ENCODE results near the gene KANSL1.

The KANSL1 gene

GRCh38 chr17:46031440-46031839 is 161.8 kb downstream of the KANSL1 start:
- no peak for DNase-seq (ENCODE audit: low spot score)
- TF ChIP-seq, protein P1, sequence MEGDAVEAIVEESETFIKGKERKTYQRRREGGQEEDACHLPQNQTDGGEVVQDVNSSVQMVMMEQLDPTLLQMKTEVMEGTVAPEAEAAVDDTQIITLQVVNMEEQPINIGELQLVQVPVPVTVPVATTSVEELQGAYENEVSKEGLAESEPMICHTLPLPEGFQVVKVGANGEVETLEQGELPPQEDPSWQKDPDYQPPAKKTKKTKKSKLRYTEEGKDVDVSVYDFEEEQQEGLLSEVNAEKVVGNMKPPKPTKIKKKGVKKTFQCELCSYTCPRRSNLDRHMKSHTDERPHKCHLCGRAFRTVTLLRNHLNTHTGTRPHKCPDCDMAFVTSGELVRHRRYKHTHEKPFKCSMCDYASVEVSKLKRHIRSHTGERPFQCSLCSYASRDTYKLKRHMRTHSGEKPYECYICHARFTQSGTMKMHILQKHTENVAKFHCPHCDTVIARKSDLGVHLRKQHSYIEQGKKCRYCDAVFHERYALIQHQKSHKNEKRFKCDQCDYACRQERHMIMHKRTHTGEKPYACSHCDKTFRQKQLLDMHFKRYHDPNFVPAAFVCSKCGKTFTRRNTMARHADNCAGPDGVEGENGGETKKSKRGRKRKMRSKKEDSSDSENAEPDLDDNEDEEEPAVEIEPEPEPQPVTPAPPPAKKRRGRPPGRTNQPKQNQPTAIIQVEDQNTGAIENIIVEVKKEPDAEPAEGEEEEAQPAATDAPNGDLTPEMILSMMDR (IDR thresholded peaks at IDR 0.05; ENCODE audit: extremely low read depth, missing control alignments) = no peak

DNA sequence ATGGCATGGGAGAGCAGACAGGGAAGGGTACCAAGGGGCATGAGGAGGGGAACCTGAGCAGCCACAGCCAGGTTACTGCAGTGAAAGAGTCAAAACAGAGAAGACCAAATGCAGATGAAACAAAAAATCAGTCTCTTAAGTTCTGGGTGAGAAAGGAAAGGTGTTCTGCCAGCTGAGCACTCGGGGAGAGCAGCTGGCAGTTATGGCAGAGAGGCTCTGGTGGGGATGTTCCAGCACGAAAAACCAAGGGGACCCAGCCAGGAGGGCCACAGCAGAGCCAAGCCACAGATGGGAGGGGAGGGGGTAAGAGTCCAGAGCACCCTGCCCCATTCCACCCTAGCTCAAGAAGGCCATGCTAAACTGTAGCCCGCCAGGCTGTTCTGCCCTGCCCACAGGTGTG is 162.5 kb downstream of the KANSL1 start:
- no peak for DNase-seq (ENCODE audit: low spot score)
- TF ChIP-seq, protein P1 (IDR thresholded peaks at IDR 0.05; ENCODE audit: extremely low read depth, missing control alignments) = no peak

DNA sequence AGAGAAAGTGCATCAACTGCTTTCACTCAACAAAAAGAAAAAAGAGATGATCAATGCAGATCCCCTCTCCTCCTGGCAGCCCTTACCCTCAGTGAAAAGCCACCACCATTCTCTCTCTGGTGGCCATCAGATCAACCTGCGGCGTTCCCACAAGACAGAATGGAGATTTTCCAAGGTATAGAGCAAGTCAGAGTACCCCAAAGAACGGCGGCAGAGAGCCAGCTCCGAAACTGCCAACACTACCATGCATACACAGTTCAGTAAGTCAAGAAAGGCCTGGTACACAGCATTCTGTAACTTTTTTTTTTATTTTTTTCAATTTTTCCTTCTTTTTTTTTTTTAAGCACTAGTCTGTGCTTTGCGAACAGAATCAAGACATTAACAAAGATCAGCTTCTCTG is 163.6 kb downstream of the KANSL1 start:
- no peak for DNase-seq (ENCODE audit: low spot score)
- TF ChIP-seq, protein P1 (IDR thresholded peaks at IDR 0.05; ENCODE audit: extremely low read depth, missing control alignments) = no peak

DNA sequence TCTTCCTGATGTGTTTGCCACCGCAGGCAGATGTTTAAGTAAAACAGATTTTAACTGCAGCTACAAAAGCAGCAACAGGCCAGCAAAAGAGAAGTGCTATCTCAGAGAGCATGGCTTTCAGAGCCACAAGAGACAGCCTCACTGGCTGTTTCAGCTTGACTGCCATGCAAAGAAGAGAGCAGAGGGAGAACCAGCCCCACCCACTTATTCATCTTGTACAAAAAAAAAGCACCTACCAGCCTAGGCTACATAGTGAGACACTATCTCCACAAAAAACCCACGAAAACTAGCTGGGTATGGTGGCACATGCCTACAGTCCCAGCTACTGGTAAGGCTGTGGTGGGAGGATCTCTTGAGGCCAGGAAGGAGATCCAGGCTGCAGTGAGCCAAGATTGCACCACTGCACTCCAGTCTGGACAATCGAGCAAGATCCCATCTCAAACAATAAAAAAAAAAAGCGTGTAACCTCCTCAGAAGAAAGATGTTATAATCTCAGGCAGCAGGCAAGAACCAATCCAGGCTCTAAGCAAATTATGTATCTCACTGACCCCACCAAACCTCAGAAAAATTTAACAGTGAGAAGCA is 164.2 kb downstream of the KANSL1 start:
- DNase-seq (ENCODE audit: low spot score) = no peak
- TF ChIP-seq, protein P1 (IDR thresholded peaks at IDR 0.05; ENCODE audit: extremely low read depth, missing control alignments) = no peak

DNA sequence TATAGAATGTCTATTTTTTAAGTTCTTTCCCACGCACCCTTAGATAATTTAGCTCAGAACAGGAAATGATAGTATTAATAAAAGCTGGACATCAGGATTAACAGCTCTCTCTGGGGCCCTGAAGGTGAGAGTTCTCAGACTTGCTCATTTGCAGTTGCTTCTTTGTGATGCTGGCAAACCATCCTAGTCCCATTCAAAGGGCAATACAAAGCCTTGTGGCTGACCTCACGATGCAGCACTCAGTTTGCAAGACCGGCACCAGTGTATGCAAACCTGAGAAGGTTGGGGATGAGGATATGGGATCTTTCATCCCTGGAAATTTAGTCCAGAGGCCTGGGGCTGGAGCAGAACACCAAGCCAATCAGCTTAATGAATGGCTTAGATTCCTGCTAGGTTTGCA is 164.9 kb downstream of the KANSL1 start:
- no peak for DNase-seq (ENCODE audit: low spot score)
- TF ChIP-seq, protein P1 (IDR thresholded peaks at IDR 0.05; ENCODE audit: extremely low read depth, missing control alignments) = no peak

DNA sequence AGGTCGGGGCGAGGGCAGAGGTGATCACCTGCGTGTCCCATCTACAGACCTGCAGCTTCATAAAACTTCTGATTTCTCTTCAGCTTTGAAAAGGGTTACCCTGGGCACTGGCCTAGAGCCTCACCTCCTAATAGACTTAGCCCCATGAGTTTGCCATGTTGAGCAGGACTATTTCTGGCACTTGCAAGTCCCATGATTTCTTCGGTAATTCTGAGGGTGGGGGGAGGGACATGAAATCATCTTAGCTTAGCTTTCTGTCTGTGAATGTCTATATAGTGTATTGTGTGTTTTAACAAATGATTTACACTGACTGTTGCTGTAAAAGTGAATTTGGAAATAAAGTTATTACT is 165.3 kb downstream of the KANSL1 start:
- TF ChIP-seq, protein P1 (IDR thresholded peaks at IDR 0.05; ENCODE audit: extremely low read depth, missing control alignments) = no peak
- DNase-seq (ENCODE audit: low spot score) = no peak

DNA sequence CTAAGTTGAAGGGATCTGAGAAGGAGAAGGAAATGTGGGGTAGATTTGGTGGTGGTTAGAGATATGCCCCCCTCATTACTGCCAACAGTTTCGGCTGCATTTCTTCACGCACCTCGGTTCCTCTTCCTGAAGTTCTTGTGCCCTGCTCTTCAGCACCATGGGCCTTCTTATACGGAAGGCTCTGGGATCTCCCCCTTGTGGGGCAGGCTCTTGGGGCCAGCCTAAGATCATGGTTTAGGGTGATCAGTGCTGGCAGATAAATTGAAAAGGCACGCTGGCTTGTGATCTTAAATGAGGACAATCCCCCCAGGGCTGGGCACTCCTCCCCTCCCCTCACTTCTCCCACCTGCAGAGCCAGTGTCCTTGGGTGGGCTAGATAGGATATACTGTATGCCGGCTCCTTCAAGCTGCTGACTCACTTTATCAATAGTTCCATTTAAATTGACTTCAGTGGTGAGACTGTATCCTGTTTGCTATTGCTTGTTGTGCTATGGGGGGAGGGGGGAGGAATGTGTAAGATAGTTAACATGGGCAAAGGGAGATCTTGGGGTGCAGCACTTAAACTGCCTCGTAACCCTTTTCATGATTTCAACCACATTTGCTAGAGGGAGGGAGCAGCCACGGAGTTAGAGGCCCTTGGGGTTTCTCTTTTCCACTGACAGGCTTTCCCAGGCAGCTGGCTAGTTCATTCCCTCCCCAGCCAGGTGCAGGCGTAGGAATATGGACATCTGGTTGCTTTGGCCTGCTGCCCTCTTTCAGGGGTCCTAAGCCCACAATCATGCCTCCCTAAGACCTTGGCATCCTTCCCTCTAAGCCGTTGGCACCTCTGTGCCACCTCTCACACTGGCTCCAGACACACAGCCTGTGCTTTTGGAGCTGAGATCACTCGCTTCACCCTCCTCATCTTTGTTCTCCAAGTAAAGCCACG is 165.9 kb downstream of the KANSL1 start:
- TF ChIP-seq, protein P1 (IDR thresholded peaks at IDR 0.05; ENCODE audit: extremely low read depth, missing control alignments) = no peak
- DNase-seq (ENCODE audit: low spot score) = no peak

Data from GM20000 (cell line).